ENCODE measurements around the gene ENPP1.

Gene ENPP1

DNA sequence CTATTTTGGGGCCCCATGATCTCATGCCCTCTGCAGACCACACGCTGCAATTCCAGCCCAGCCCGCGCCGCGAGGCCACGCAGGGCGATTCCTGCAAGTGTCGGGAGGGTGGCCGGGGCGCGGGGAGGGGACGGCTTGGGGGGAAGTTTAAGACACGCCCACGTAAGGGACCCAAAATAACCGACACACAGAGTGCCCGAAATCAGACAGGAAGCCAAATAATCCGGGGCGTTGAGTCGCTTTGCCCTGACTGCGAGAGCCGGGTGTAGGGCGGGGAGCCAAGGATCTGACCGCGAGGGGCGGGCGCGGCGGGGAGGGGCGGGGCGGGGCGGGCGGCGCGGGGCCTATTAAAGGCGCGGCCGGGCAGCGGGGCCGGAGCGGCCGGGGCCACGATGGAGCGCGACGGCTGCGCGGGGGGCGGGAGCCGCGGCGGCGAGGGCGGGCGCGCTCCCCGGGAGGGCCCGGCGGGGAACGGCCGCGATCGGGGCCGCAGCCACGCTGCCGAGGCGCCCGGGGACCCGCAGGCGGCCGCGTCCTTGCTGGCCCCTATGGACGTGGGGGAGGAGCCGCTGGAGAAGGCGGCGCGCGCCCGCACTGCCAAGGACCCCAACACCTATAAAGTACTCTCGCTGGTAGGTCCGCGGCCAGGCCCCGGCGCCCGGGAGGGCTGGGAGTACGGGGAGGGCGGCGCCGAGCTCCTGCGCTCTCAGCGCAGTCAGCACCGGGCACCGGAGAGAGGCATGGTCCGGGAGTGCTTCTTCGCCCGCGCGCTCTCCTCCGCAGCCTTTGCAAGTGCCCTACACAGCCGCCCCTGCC, at the start of gene ENPP1:
ENPP1 (plus strand) TSS at position 377 of the 816 bp plus-strand sequence; CDS start at position 393, 16 bp downstream.
- TF ChIP-seq POLR2A (IDR thresholded peaks at IDR 0.05; ENCODE audit: low read depth, low read length): peak; percentile 86
- DNase-seq (ENCODE audit: insufficient read length, low spot score) (peak; percentile 60), FAIRE-seq (no peak)

- FAIRE-seq: no peak
- no peak for TF ChIP-seq POLR2A (IDR thresholded peaks at IDR 0.05; ENCODE audit: low read depth, low read length)
- DNase-seq (ENCODE audit: insufficient read length, low spot score): no peak
Observed at GRCh38 chr6:131758920-131759319, 48.9 kb upstream of the ENPP1 start.

DNA sequence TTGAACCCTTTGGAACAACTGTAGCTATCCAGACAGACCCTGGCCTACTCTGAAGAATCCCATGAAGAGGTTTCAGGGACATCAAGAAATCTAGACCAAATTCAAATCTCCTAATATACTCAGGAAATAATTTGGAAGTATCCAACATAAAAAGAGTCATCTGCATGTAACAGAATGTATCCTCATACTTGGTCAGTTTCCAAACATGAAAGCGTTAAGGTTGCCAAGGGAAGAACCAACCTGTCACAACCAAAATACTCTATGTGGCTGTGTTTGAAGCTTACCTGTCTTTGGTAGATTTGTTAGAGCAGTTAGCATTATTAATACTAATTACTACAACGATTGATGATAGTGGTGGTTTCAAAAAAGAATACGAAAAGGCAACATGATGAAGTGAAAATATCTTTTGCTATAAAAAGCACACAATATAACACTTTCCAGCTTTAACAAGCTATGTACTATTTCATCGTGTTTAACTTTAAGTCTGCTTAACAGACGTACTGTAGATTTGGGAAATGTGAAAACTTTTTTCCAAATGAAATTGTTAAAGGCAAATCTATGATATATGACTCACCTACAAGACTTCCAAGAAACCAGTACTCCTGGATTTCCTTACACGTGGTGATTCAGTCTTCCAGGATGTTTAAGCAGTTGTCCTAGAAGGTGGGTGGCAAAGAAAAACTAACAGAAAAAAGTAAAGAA, 46.6 kb upstream of the ENPP1 start:
- peak; percentile 3 for DNase-seq (ENCODE audit: insufficient read length, low spot score)
- peak; percentile 45 for FAIRE-seq
- TF ChIP-seq POLR2A (IDR thresholded peaks at IDR 0.05; ENCODE audit: low read depth, low read length): no peak

DNA sequence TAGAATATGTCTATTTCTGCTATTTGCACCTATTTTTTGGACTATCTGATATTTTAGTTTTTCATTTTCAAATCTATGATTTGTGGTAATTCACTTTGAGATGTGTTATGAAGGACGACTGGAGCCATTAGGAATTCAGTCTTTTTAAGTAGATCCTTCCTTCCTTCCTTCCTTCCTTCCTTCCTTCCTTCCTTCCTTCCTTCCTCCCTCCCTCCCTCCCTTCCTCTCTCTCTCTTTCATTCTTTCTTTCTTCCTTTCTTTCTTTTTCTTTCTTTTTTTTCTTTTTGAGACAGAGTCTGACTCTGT, 46.1 kb upstream of the ENPP1 start:
- no peak for DNase-seq (ENCODE audit: insufficient read length, low spot score)
- FAIRE-seq: no peak
- TF ChIP-seq POLR2A (IDR thresholded peaks at IDR 0.05; ENCODE audit: low read depth, low read length): no peak

DNA sequence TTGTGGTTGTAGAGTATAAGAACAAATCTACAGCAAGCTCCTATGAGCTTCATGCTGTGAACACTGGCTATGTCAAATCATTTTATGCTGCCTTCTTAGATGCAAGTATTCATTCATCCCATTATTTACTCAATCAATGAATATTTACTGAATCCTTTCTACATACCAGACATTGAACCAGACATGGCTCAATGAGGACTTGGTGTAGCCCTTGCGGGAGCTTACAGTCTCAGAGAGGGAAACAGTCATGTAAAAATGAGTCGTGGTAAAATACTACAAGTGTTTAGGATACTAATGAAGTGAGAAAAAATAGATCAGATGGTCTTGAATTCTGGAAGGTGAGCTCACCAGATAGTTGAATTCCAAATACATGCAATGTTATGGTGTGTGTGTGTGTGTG, 44.8 kb upstream of the ENPP1 start:
- no peak for DNase-seq (ENCODE audit: insufficient read length, low spot score)

GRCh38 chr6:131763749-131764148, 44.1 kb upstream of the ENPP1 start:
- no peak for TF ChIP-seq POLR2A (IDR thresholded peaks at IDR 0.05; ENCODE audit: low read depth, low read length)
- FAIRE-seq (no peak), DNase-seq (ENCODE audit: insufficient read length, low spot score) (no peak)

More for the DNA sequence above, 44.8 kb upstream of the ENPP1 start:
- no peak for FAIRE-seq
- no peak for TF ChIP-seq POLR2A (IDR thresholded peaks at IDR 0.05; ENCODE audit: low read depth, low read length)

DNA sequence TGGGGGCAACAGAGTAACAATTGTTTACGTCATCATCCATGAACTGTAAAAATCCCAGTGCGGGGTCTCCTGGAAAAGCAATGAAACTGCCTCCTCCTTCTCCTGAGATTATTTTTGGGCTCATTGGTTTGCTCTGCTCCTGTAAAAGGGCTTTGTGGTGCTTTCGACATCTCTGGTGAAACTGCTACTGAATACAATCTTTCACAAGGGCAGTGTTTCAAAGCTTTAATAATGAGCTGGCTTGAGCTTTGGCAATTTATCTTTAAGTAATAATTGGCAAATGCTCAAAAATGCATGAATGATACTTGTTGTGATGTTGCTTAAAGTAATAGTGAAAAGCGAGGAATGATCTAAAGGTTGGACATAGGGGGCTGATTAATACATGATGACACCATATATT, 43.5 kb upstream of the ENPP1 start:
- no peak for DNase-seq (ENCODE audit: insufficient read length, low spot score)
- FAIRE-seq: no peak

GRCh38 chr6:131765081-131765803, 42.6 kb upstream of the ENPP1 start:
- DNase-seq (ENCODE audit: insufficient read length, low spot score) (no peak), FAIRE-seq (no peak)
- TF ChIP-seq POLR2A (IDR thresholded peaks at IDR 0.05; ENCODE audit: low read depth, low read length): no peak

More for the DNA sequence above, 43.5 kb upstream of the ENPP1 start:
- TF ChIP-seq POLR2A (IDR thresholded peaks at IDR 0.05; ENCODE audit: low read depth, low read length): no peak

- FAIRE-seq: no peak
- no peak for DNase-seq (ENCODE audit: insufficient read length, low spot score)
- TF ChIP-seq POLR2A (IDR thresholded peaks at IDR 0.05; ENCODE audit: low read depth, low read length): no peak
Observed at GRCh38 chr6:131765804-131766135, 42.0 kb upstream of the ENPP1 start.

DNA sequence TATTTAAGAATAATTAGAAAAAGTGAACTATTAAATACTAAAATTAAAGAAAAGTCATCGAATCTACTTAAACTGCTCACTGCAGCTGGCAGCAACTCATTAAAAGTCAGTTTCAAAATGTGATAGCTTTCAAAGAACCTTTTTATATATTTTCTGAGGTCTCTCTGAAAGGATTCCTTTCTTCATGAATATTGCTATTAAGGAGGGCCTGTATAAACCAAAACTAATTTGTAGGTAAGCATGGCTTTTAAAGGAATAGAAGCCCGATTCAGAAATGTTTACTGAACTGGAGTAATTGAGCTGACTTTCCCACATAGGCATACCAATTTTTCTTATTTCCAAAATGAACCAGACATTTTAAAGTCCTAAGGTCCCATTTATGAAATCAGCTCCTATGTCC, 41.2 kb upstream of the ENPP1 start:
- TF ChIP-seq POLR2A (IDR thresholded peaks at IDR 0.05; ENCODE audit: low read depth, low read length): no peak
- DNase-seq (ENCODE audit: insufficient read length, low spot score): no peak
- FAIRE-seq: no peak

DNA sequence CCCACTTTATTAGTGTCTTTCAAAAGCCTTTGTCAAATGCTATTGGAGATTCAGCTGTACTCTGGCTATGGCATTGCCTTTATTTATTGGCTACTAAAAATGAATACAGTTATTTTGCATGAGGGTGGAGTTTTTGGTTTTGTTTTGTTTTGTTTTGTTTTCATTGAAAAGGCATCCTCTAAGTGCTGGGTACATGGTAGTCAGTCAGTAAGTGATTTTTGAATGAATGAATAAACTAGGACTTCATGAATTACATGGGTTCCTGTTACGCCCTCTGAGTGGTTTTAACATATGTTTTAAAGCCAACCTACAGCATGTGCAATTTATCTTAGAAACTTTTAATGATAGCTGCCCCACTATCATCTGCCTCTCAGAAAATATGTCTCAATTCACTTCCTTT, 38.9 kb upstream of the ENPP1 start:
- FAIRE-seq (no peak), DNase-seq (ENCODE audit: insufficient read length, low spot score) (no peak)
- TF ChIP-seq POLR2A (IDR thresholded peaks at IDR 0.05; ENCODE audit: low read depth, low read length): no peak

DNA sequence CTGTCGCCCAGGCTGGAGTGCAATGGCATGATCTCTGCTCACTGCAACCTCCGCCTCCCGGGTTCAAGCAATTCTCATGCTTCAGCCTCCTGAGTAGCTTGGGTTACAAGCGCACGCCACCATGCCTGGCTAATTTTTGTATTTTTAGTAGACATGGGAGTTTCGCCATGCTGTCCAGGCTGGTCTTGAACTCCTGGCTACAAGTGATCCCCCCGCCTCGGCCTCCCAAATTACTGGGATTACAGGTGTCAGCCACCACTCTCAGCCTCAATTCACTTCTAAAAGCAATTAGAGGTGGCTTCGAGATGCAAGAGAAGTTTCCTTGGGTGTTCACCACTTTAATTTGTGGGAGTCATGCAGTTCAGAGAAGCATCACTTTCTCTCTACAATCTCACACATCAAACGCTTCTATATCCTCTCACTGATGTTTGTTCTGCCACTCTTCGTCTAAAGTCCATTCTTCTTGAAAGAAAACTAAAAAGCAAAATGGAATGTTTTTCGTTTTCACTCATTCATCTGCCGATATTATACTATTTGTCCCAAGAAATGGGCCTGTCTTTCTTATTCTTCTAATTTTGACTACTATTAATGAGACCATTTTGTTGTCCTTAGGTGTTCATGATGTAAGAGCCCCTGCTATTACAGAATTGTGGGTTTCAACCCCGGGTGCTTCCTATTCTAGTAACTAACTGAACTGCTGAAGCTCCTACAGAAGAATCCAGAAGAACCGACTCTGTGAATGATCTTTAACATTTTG, 38.3 kb upstream of the ENPP1 start:
- FAIRE-seq (no peak), DNase-seq (ENCODE audit: insufficient read length, low spot score) (no peak)
- TF ChIP-seq POLR2A (IDR thresholded peaks at IDR 0.05; ENCODE audit: low read depth, low read length): no peak

DNA sequence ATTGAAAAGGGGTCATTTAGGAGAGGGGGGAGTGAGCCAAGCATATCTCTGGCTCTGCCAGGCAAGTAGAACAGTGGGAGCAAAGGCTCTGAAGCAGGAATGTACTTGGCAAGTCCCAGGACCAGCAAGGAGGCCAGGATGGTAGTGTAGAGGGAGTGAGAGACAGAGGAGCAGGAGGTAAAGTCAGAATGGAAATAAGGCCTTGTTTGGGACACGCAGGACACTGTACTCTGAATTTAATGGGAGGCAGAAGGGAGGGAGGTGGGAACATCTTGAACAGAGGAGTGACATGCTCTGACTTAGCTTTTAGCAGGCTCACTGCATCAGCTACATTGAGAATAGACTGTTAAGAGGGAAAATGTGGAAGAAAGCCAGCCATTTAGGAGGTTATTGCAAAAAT, 37.0 kb upstream of the ENPP1 start:
- FAIRE-seq (no peak), DNase-seq (ENCODE audit: insufficient read length, low spot score) (no peak)
- no peak for TF ChIP-seq POLR2A (IDR thresholded peaks at IDR 0.05; ENCODE audit: low read depth, low read length)
